Left kidney (tissue), 8 donors: ENCODE measurements around the gene TMPRSS12. TPM values are rescaled to one million over a fixed set of nuclear protein-coding genes. Genes with fewer than 3 reads are reported as not detected.
"Not testable (repeated sequence)": the region's sequence is repeated elsewhere in the genome, so short reads cannot be mapped to it uniquely, and the experiment has no call there.

Source experiments
- DNase-seq: peaks from one replicate; pipeline ENCODE4 v3.0.0-alpha.2; 2013
- long read RNA-seq, 8 donors: transcript quantifications; one replicate each; lab custom pipeline, GENCODE V29; 2026
- polyA plus RNA-seq: library from polyadenylated mRNA; unstranded; fragments of 120-200 nt; gene quantifications from one replicate; pipeline ENCODE4 v1.2.1, GENCODE V29; 2013; ENCODE audit not compliant: insufficient read length

The TMPRSS12 gene
- 0.13 TPM for polyA plus RNA-seq
- long read RNA-seq, donor 1: 0 reads
- long read RNA-seq, donor 2: 0 reads
- long read RNA-seq, donor 3: 0 reads
- long read RNA-seq, donor 4: 0 reads
- long read RNA-seq, donor 5: 0 reads
- long read RNA-seq, donor 6: 0 reads
- long read RNA-seq, donor 7: 0 reads
- long read RNA-seq, donor 8: 0 reads

GRCh38 chr12:50842637-50843493 lies at the start of gene TMPRSS12:
Gene TMPRSS12, plus strand, starts transcription at chr12:50842926. Its CDS starts 39 bp downstream, at chr12:50842965.
- peak; percentile 36 for DNase-seq

- DNase-seq: no peak
Measured at GRCh38 chr12:50799908-50800307, 42.8 kb upstream of the TMPRSS12 start.

- DNase-seq: no peak
Measured at GRCh38 chr12:50803230-50803875, 39.4 kb upstream of the TMPRSS12 start.

- no peak for DNase-seq
Measured at GRCh38 chr12:50806176-50806575, 36.5 kb upstream of the TMPRSS12 start.

- DNase-seq: not testable (repeated sequence)
Measured at GRCh38 chr12:50809131-50809530, 33.6 kb upstream of the TMPRSS12 start.

GRCh38 chr12:50814921-50815320 lies 27.8 kb upstream of the TMPRSS12 start:
- not testable (repeated sequence) for DNase-seq

- no peak for DNase-seq
Measured at GRCh38 chr12:50820177-50820576, 22.5 kb upstream of the TMPRSS12 start.

- no peak for DNase-seq
Measured at GRCh38 chr12:50822082-50822481, 20.6 kb upstream of the TMPRSS12 start.

GRCh38 chr12:50823724-50824123 lies 19.0 kb upstream of the TMPRSS12 start:
- DNase-seq: not testable (repeated sequence)

GRCh38 chr12:50824914-50825313 lies 17.8 kb upstream of the TMPRSS12 start:
- no peak for DNase-seq

- DNase-seq: peak; percentile 67
Measured at GRCh38 chr12:50825372-50825838, 17.3 kb upstream of the TMPRSS12 start.

- DNase-seq: no peak
Measured at GRCh38 chr12:50828121-50828520, 14.6 kb upstream of the TMPRSS12 start.

GRCh38 chr12:50828886-50829285 lies 13.8 kb upstream of the TMPRSS12 start:
- DNase-seq: no peak

- DNase-seq: not testable (repeated sequence)
Measured at GRCh38 chr12:50833801-50834200, 8.9 kb upstream of the TMPRSS12 start.

- no peak for DNase-seq
Measured at GRCh38 chr12:50839042-50839441, 3.7 kb upstream of the TMPRSS12 start.

- DNase-seq: no peak
Measured at GRCh38 chr12:50840809-50841487, 1.8 kb upstream of the TMPRSS12 start.

- DNase-seq: no peak
Measured at GRCh38 chr12:50841716-50842531, 802 bp upstream of the TMPRSS12 start.

- no peak for DNase-seq
Measured at GRCh38 chr12:50845021-50845647, 2.4 kb downstream of the TMPRSS12 start.

GRCh38 chr12:50848963-50849362 lies 6.2 kb downstream of the TMPRSS12 start:
- DNase-seq: no peak

GRCh38 chr12:50855218-50855617 lies 12.5 kb downstream of the TMPRSS12 start:
- not testable (repeated sequence) for DNase-seq

- not testable (repeated sequence) for DNase-seq
Measured at GRCh38 chr12:50855679-50856078, 13.0 kb downstream of the TMPRSS12 start.
